ENCODE results near the gene TMEM30B. TPM values are rescaled to one million over a fixed set of nuclear protein-coding genes. Genes with fewer than 3 reads are reported as not detected.

The TMEM30B gene
- total RNA-seq, 4 donors from 2014 or later = 0.39 to 1.7 (median 1.00) TPM; not detected in 1

DNA sequence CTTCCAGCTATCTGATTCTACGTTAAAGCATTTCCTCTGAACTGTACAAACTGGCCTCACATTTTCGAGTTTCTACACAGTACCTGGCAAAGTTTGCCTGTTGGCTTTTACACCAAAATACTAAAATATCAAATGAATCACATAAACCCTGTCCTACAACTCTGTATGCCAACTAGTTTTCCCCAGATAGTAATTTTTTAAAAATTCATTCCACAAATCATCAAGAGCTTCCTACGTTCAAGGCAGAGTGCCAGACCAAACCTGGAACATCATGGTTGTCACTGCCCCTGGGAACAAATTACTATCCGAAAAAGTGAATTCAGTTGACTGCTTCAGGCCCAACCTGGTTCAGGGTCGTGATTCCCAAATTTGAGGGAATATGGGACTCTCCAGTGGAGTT lies 2.1 kb downstream of the TMEM30B start:
- Histone ChIP-seq H3K9me3 (no peaks in the 10 kb centered on the region), H3K4me1 (peaks cover 19 to 20% of the 10 kb centered on the region in 2 donors), H3K27ac (no peak overlapping the region), H3K4me3 (no peak overlapping the region), H3K27me3 (no peaks in the 10 kb centered on the region), H3K36me3 (no peaks in the 10 kb centered on the region)
- intact Hi-C loops (cut with DNase I; ENCODE audit: low total_unique reads) = no loop called here
- in situ Hi-C loops (cut with MboI; ENCODE audit: low sequenced_read_pairs in 4 of 4) = loop anchor here in 3 of 4 donors (25.0 kb wide), 2 partner anchors 458 to 942 kb away; no protein-coding TSS in a partner anchor
- ATAC-seq = no peak
- no peak for DNase-seq
- TF ChIP-seq, protein P1, sequence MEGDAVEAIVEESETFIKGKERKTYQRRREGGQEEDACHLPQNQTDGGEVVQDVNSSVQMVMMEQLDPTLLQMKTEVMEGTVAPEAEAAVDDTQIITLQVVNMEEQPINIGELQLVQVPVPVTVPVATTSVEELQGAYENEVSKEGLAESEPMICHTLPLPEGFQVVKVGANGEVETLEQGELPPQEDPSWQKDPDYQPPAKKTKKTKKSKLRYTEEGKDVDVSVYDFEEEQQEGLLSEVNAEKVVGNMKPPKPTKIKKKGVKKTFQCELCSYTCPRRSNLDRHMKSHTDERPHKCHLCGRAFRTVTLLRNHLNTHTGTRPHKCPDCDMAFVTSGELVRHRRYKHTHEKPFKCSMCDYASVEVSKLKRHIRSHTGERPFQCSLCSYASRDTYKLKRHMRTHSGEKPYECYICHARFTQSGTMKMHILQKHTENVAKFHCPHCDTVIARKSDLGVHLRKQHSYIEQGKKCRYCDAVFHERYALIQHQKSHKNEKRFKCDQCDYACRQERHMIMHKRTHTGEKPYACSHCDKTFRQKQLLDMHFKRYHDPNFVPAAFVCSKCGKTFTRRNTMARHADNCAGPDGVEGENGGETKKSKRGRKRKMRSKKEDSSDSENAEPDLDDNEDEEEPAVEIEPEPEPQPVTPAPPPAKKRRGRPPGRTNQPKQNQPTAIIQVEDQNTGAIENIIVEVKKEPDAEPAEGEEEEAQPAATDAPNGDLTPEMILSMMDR (IDR thresholded peaks at IDR 0.05 in 4 of 5, conservative IDR thresholded peaks at IDR 0.05 in 1 of 5) = no peak
- TF ChIP-seq POLR2A (IDR thresholded peaks at IDR 0.05) = no peak

DNA sequence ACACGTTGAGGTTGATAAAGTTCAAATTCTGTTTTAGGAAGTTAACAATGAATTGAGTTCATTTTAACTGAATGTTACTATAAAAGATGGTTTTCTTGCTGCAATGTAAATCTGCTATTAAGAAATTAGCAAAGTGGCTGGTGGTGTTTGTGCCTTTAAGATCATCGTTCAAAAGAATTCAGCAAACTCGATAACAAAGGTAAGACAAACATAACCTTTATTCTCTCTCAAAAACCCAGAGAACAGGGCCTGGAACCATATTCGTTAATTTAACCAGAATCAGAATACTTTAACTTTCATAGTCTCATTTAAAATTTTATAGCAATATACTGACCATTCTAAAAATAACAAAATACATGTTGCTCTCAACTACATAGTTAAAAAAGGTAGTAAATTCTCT lies 3.4 kb downstream of the TMEM30B start:
- Histone ChIP-seq H3K9me3 (no peaks in the 10 kb centered on the region), H3K36me3 (no peaks in the 10 kb centered on the region), H3K27ac (no peak overlapping the region), H3K4me1 (peaks cover 19 to 20% of the 10 kb centered on the region in 2 donors), H3K27me3 (no peaks in the 10 kb centered on the region), H3K4me3 (no peak overlapping the region)
- intact Hi-C loops (cut with DNase I; ENCODE audit: low total_unique reads) (no loop called here), in situ Hi-C loops (cut with MboI; ENCODE audit: low sequenced_read_pairs in 4 of 4) (loop anchor here in 3 of 4 donors (25.0 kb wide), 2 partner anchors 460 to 940 kb away; no protein-coding TSS in a partner anchor)
- no peak for DNase-seq
- ATAC-seq = no peak
- no peak for TF ChIP-seq POLR2A (IDR thresholded peaks at IDR 0.05)
- TF ChIP-seq, protein P1 (IDR thresholded peaks at IDR 0.05 in 4 of 5, conservative IDR thresholded peaks at IDR 0.05 in 1 of 5) = no peak

DNA sequence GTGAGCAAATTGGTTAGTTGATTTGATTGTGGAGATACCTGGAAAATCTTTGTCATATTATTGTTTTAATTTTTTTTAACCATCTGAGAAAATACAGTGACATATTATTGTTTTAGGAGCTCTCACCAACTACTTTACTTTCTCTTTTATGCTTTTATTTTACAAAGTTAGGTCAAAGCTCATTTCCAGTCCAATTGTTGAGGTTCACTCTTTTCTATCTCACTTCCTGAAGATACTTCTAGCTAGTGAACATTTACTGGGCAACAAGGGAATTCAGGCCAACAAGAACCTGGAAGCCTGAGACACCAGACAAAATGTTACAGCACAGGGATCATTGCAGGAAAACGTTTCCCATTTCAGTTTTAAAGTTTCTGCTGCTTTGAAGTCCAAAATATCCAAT lies 3.9 kb downstream of the TMEM30B start:
- TF ChIP-seq, protein P1 (IDR thresholded peaks at IDR 0.05 in 4 of 5, conservative IDR thresholded peaks at IDR 0.05 in 1 of 5) = no peak
- TF ChIP-seq POLR2A (IDR thresholded peaks at IDR 0.05) = no peak
- DNase-seq (no peak), ATAC-seq (no peak)
- Histone ChIP-seq H3K4me1 (peaks cover 16 to 20% of the 10 kb centered on the region in 2 donors), H3K36me3 (no peaks in the 10 kb centered on the region), H3K4me3 (no peak overlapping the region), H3K27ac (no peak overlapping the region), H3K9me3 (no peaks in the 10 kb centered on the region), H3K27me3 (no peaks in the 10 kb centered on the region)
- intact Hi-C loops (cut with DNase I; ENCODE audit: low total_unique reads) (no loop called here), in situ Hi-C loops (cut with MboI; ENCODE audit: low sequenced_read_pairs in 4 of 4) (loop anchor here in 3 of 4 donors (25.0 kb wide), 2 partner anchors 460 to 940 kb away; no protein-coding TSS in a partner anchor)

DNA sequence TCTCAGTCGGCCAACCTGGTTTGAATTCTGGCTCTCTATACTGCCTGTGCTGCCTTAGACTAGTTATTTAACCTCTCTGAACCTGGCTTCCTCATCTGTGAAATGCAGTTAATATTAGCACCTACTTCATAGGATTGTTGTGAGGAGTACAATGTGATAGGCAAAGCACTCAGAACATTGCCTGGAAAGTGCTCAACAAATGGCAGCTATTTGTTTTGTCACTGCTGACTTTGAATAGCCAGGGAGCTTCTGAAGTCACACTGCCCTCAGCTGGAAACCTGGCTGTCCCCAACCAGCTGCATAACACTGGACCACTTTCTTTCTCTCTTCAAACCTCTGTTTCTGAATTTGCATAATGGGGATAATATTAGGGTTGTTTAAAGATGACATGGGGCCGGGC lies 9.6 kb downstream of the TMEM30B start:
- TF ChIP-seq, protein P1 (IDR thresholded peaks at IDR 0.05 in 4 of 5, conservative IDR thresholded peaks at IDR 0.05 in 1 of 5) = no peak
- TF ChIP-seq POLR2A (IDR thresholded peaks at IDR 0.05) = no peak
- ATAC-seq (no peak), DNase-seq (no peak)
- no peaks in the 10 kb centered on the region for H3K27me3 ChIP-seq
- no peaks in the 10 kb centered on the region for H3K9me3 ChIP-seq
- H3K4me3 ChIP-seq = no peak overlapping the region
- in situ Hi-C loops (cut with MboI; ENCODE audit: low sequenced_read_pairs in 4 of 4) = no loop called here
- intact Hi-C loops (cut with DNase I; ENCODE audit: low total_unique reads) = no loop called here
- no peaks in the 10 kb centered on the region for H3K36me3 ChIP-seq
- H3K27ac ChIP-seq = no peak overlapping the region
- no peaks in the 10 kb centered on the region for H3K4me1 ChIP-seq

DNA sequence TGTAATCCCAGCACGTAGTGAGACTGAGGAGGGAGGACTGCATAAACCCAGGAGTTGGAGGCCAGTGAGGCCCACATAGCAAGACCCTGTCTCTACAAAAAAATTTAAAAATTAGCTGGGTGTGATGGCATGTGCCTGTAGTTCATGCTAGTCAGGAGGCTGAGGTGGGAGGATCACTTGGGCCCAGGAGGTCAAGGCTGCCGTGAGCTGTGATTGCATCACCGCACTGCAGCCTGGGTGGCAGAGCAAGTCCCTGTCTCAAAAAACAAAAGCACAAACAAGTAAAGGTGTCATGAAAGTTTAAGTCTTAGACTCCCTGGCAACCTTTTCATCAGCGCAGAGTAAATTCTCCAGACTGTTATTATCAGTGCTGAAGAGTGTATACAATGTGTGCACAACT lies 10.4 kb downstream of the TMEM30B start:
- Histone ChIP-seq H3K4me1 (no peaks in the 10 kb centered on the region), H3K36me3 (no peaks in the 10 kb centered on the region), H3K4me3 (no peak overlapping the region), H3K9me3 (no peaks in the 10 kb centered on the region), H3K27me3 (no peaks in the 10 kb centered on the region), H3K27ac (no peak overlapping the region)
- in situ Hi-C loops (cut with MboI; ENCODE audit: low sequenced_read_pairs in 4 of 4) = no loop called here
- TF ChIP-seq, protein P1 (IDR thresholded peaks at IDR 0.05 in 4 of 5, conservative IDR thresholded peaks at IDR 0.05 in 1 of 5) = no peak
- TF ChIP-seq POLR2A (IDR thresholded peaks at IDR 0.05) = no peak
- no peak for ATAC-seq
- no peak for DNase-seq
- intact Hi-C loops (cut with DNase I; ENCODE audit: low total_unique reads) = no loop called here
